ENCODE data around the gene IDE. TPM values are rescaled to one million over a fixed set of nuclear protein-coding genes. Genes with fewer than 3 reads are reported as not detected.
"Not testable (repeated sequence)": the region's sequence is repeated elsewhere in the genome, so short reads cannot be mapped to it uniquely, and the experiment has no call there.

Gene IDE
- total RNA-seq, 1 donor from 2014 or later: 26.9 TPM

GRCh38 chr10:92492748-92493240, 81.1 kb downstream of the IDE start:
- ATAC-seq (no peak), DNase-seq (ENCODE audit: low spot score) (no peak)

GRCh38 chr10:92490387-92490786, 83.5 kb downstream of the IDE start:
- DNase-seq (ENCODE audit: low spot score) (no peak), ATAC-seq (no peak)

- DNase-seq (ENCODE audit: low spot score): no peak
These were observed 87.3 kb downstream of the IDE start for GRCh38 chr10:92486637-92487036.

GRCh38 chr10:92483539-92483938, 90.4 kb downstream of the IDE start:
- DNase-seq (ENCODE audit: low spot score): no peak
- no peak for ATAC-seq

More at GRCh38 chr10:92486637-92487036, 87.3 kb downstream of the IDE start:
- ATAC-seq: no peak

- no peak for ATAC-seq
These were observed 93.5 kb downstream of the IDE start for GRCh38 chr10:92480413-92480812.

GRCh38 chr10:92479547-92479946, 94.3 kb downstream of the IDE start:
- ATAC-seq (no peak), DNase-seq (ENCODE audit: low spot score) (no peak)

More at GRCh38 chr10:92480413-92480812, 93.5 kb downstream of the IDE start:
- DNase-seq (ENCODE audit: low spot score): no peak

- ATAC-seq: no peak
- DNase-seq (ENCODE audit: low spot score): no peak
These were observed 95.4 kb downstream of the IDE start for GRCh38 chr10:92478536-92478935.

GRCh38 chr10:92475357-92475868, 98.5 kb downstream of the IDE start:
- ATAC-seq: no peak
- no peak for DNase-seq (ENCODE audit: low spot score)

GRCh38 chr10:92470026-92470425, 103.9 kb downstream of the IDE start:
- ATAC-seq: no peak
- no peak for DNase-seq (ENCODE audit: low spot score)

GRCh38 chr10:92464364-92464763, 109.5 kb downstream of the IDE start:
- DNase-seq (ENCODE audit: low spot score): no peak
- ATAC-seq: no peak

- DNase-seq (ENCODE audit: low spot score) (no peak), ATAC-seq (no peak)
These were observed 110.3 kb downstream of the IDE start for GRCh38 chr10:92463582-92463981.

GRCh38 chr10:92454955-92455354, 118.9 kb downstream of the IDE start:
- ATAC-seq; DNase-seq (ENCODE audit: low spot score): not testable (repeated sequence)

- DNase-seq (ENCODE audit: low spot score) (no peak), ATAC-seq (no peak)
These were observed 121.6 kb downstream of the IDE start for GRCh38 chr10:92452313-92452712.

GRCh38 chr10:92451431-92451830, 122.5 kb downstream of the IDE start:
- ATAC-seq (no peak), DNase-seq (ENCODE audit: low spot score) (no peak)

GRCh38 chr10:92450896-92451295, 123.0 kb downstream of the IDE start:
- no peak for ATAC-seq
- DNase-seq (ENCODE audit: low spot score): no peak

- no peak for ATAC-seq
- no peak for DNase-seq (ENCODE audit: low spot score)
These were observed 133.3 kb downstream of the IDE start for GRCh38 chr10:92440578-92440977.

GRCh38 chr10:92438220-92438619, 135.7 kb downstream of the IDE start:
- DNase-seq (ENCODE audit: low spot score) (no peak), ATAC-seq (no peak)

- DNase-seq (ENCODE audit: low spot score) (no peak), ATAC-seq (no peak)
These were observed 137.3 kb downstream of the IDE start for GRCh38 chr10:92436611-92437010.

- not testable (repeated sequence) for ATAC-seq; DNase-seq (ENCODE audit: low spot score)
These were observed 137.8 kb downstream of the IDE start for GRCh38 chr10:92436065-92436464.

GRCh38 chr10:92434385-92434784, 139.5 kb downstream of the IDE start:
- DNase-seq (ENCODE audit: low spot score): peak; percentile 19
- no peak for ATAC-seq

GRCh38 chr10:92432596-92432995, 141.3 kb downstream of the IDE start:
- DNase-seq (ENCODE audit: low spot score) (no peak), ATAC-seq (no peak)

- no peak for ATAC-seq
These were observed 143.8 kb downstream of the IDE start for GRCh38 chr10:92430103-92430502.

GRCh38 chr10:92421550-92421949, 152.3 kb downstream of the IDE start:
- ATAC-seq (no peak), DNase-seq (ENCODE audit: low spot score) (no peak)

More at GRCh38 chr10:92430103-92430502, 143.8 kb downstream of the IDE start:
- DNase-seq (ENCODE audit: low spot score): peak; percentile 3
